Liver (tissue), 9 donors: Measurements from ENCODE around the gene AP3M1. TPM values are rescaled to one million over a fixed set of nuclear protein-coding genes. Genes with fewer than 3 reads are reported as not detected.

Source experiments
- DNase-seq: peaks from one replicate; pipeline ENCODE4 v3.0.0-alpha.2; 2017; ENCODE audit warnings: low spot score
- H3K27ac ChIP-seq, 2 donors: one replicate each; pipeline ENCODE4 v1.7.0; 2013; ENCODE audit warnings: inconsistent platforms in 2 of 2, low read length in 2 of 2, control low read depth in 1 of 2, low read depth in 1 of 2, mild to moderate bottlenecking in 1 of 2
- H3K27me3 ChIP-seq, 4 donors: one replicate each; pipeline versions ENCODE4 v1.6.1 to v1.7.0; 2013; ENCODE audit warnings: low read length in 3 of 4, inconsistent platforms in 1 of 4, mild to moderate bottlenecking in 1 of 4, moderate library complexity in 1 of 4; ENCODE audit not compliant: control insufficient read depth in 4 of 4, insufficient read depth in 4 of 4
- H3K36me3 ChIP-seq, 4 donors: one replicate each; pipeline versions ENCODE4 v1.6.1 to v1.7.0; 2013; ENCODE audit warnings: low read length in 3 of 4, mild to moderate bottlenecking in 3 of 4, low read depth in 1 of 4, moderate library complexity in 1 of 4; ENCODE audit not compliant: control insufficient read depth in 4 of 4, insufficient read depth in 3 of 4
- H3K4me1 ChIP-seq, 4 donors: one replicate each; pipeline versions ENCODE4 v1.6.1 to v1.7.0; 2013; ENCODE audit warnings: low read length in 3 of 4, mild to moderate bottlenecking in 3 of 4, moderate library complexity in 1 of 4; ENCODE audit not compliant: control insufficient read depth in 4 of 4, insufficient read depth in 4 of 4
- H3K4me3 ChIP-seq, 3 donors: one replicate each; pipeline versions ENCODE4 v1.6.1 to v1.7.0; 2013; ENCODE audit warnings: low read length in 3 of 3, control low read depth in 1 of 3, low read depth in 1 of 3, mild to moderate bottlenecking in 1 of 3
- H3K9ac ChIP-seq, 2 donors: one replicate each; pipeline ENCODE4 v1.7.0; 2013; ENCODE audit warnings: low read length in 2 of 2, mild to moderate bottlenecking in 2 of 2, moderate library complexity in 2 of 2, control low read depth in 1 of 2, low read depth in 1 of 2
- H3K9me3 ChIP-seq, 4 donors: one replicate each; pipeline versions ENCODE4 v1.6.1 to v1.7.0; 2013; ENCODE audit warnings: low read length in 3 of 4; ENCODE audit not compliant: control insufficient read depth in 4 of 4
- ATF3 ChIP-seq: IDR thresholded peaks from 2 replicates; pipeline ENCODE4 v1.6.1; 2016; ENCODE audit warnings: antibody characterized with exemption
- EGR1 ChIP-seq, 2 donors: IDR thresholded peaks; 2 replicates each; pipeline ENCODE4 v1.6.1; 2016 to 2018; ENCODE audit warnings: antibody characterized with exemption in 2 of 2, low read depth in 2 of 2
- FOXA1 ChIP-seq: IDR thresholded peaks from 2 replicates; pipeline ENCODE4 v1.6.1; 2016; ENCODE audit warnings: antibody characterized with exemption
- FOXA2 ChIP-seq: IDR thresholded peaks from 2 replicates; pipeline ENCODE4 v1.6.1; 2016; ENCODE audit warnings: antibody characterized with exemption
- HNF4A ChIP-seq, 2 donors: conservative IDR thresholded peaks; 2 replicates each; pipeline ENCODE4 v1.6.1; 2016; ENCODE audit warnings: antibody characterized with exemption in 2 of 2, mild to moderate bottlenecking in 2 of 2
- HNF4G ChIP-seq: IDR thresholded peaks from 2 replicates; pipeline ENCODE4 v1.6.1; 2016; ENCODE audit warnings: antibody characterized with exemption
- JUND ChIP-seq, 2 donors: IDR thresholded peaks; 2 replicates each; pipeline ENCODE4 v1.6.1; 2016; ENCODE audit warnings: antibody characterized with exemption in 2 of 2
- MAX ChIP-seq: IDR thresholded peaks from 2 replicates; pipeline ENCODE4 v1.6.1; 2016; ENCODE audit warnings: antibody characterized with exemption
- REST ChIP-seq: IDR thresholded peaks from 2 replicates; pipeline ENCODE4 v1.6.1; 2016; ENCODE audit warnings: antibody characterized with exemption, mild to moderate bottlenecking
- RXRA ChIP-seq, 2 donors: IDR thresholded peaks; 2 replicates each; pipeline ENCODE4 v1.6.1; 2017 to 2018; ENCODE audit warnings: antibody characterized with exemption in 2 of 2, mild to moderate bottlenecking in 1 of 2
- YY1 ChIP-seq: IDR thresholded peaks from 2 replicates; pipeline ENCODE4 v1.6.1; 2016; ENCODE audit warnings: antibody characterized with exemption, mild to moderate bottlenecking
- ZBTB33 ChIP-seq: IDR thresholded peaks from 2 replicates; pipeline ENCODE4 v1.6.1; 2016; ENCODE audit warnings: antibody characterized with exemption
- WGBS: extraction: QIAGEN DNeasy Blood & Tissue Kit; methylation state at CpG from one replicate; pipeline ENCODE4 v1.1.7; 2013; 5-methylcytosine and 5-hydroxymethylcytosine counted together
- polyA plus RNA-seq, 2 donors: library from polyadenylated mRNA; stranded (reverse) in 1 of 2; unstranded in 1 of 2; fragments of 200-250 nt in 1 of 2; fragments of >200 nt in 1 of 2; fragmentation: Nextera tagmentation in 1 of 2; extraction: Ambion mirVana in 1 of 2; gene quantifications; one replicate each; pipeline versions ENCODE4 v1.2.1 to v1.2.3, GENCODE V29; 2013 to 2015
- total RNA-seq, 2 donors: library from RNA; depleted of rRNA; stranded (reverse); fragments of >200 nt; gene quantifications; one replicate each; pipeline ENCODE4 v1.2.3, GENCODE V29; 2014
- donor health status: healthy.
- donor health status: healthy.
- donor health status: healthy.
- donor health status: healthy.
- donor health status: healthy.

AP3M1 gene
- total and polyA plus RNA-seq, 4 donors = 7.5 to 24.8 (median 16.6) TPM

GRCh38 chr10:74096777-74097176 lies 53.9 kb downstream of the AP3M1 start:
- DNase-seq = no peak

GRCh38 chr10:74094231-74094630 lies 56.4 kb downstream of the AP3M1 start:
- TF ChIP-seq HNF4A (conservative IDR thresholded peaks at IDR 0.05) = peak in 1 of 2 donors; percentile 32
- no peak for TF ChIP-seq ATF3
- TF ChIP-seq YY1 = no peak
- TF ChIP-seq ZBTB33 = no peak
- peak in 1 of 2 donors; percentile 66 for TF ChIP-seq RXRA (IDR thresholded peaks at IDR 0.05)
- H3K27me3 ChIP-seq = no peaks in the 10 kb centered on the region
- no peak overlapping the region for H3K4me3 ChIP-seq
- no peak overlapping the region for H3K27ac ChIP-seq
- H3K9me3 ChIP-seq = no peaks in the 10 kb centered on the region
- 42% methylated on average over 7 of the region's 7 CpGs for WGBS
- peaks cover 0 to 22% (median 10%) of the 10 kb centered on the region in 4 donors for H3K36me3 ChIP-seq
- DNase-seq = no peak
- peaks cover 0 to 13% (median 3%) of the 10 kb centered on the region in 4 donors for H3K4me1 ChIP-seq
- H3K9ac ChIP-seq = no peak overlapping the region

More at GRCh38 chr10:74096777-74097176, 53.9 kb downstream of the AP3M1 start:
- Histone ChIP-seq H3K36me3 (peaks cover 0 to 26% (median 7%) of the 10 kb centered on the region in 4 donors), H3K27ac (no peak overlapping the region), H3K9ac (no peak overlapping the region), H3K4me1 (peaks cover 0 to 13% (median 3%) of the 10 kb centered on the region in 4 donors), H3K9me3 (no peaks in the 10 kb centered on the region), H3K27me3 (no peaks in the 10 kb centered on the region), H3K4me3 (no peak overlapping the region)
- TF ChIP-seq REST (no peak), JUND (IDR thresholded peaks at IDR 0.05) (no peak), ZBTB33 (no peak), RXRA (IDR thresholded peaks at IDR 0.05) (no peak), ATF3 (no peak), FOXA1 (no peak), HNF4G (no peak), EGR1 (IDR thresholded peaks at IDR 0.05; ENCODE audit: low read depth in 2 of 2) (no peak), YY1 (no peak), MAX (no peak), HNF4A (conservative IDR thresholded peaks at IDR 0.05) (no peak), FOXA2 (no peak)
- 96% methylated on average over 2 of the region's 2 CpGs for WGBS
